ENCODE measurements around the gene IGLL5.
"Not testable (repeated sequence)": the region's sequence is repeated elsewhere in the genome, so short reads cannot be mapped to it uniquely, and the experiment has no call there.

The IGLL5 gene

DNA sequence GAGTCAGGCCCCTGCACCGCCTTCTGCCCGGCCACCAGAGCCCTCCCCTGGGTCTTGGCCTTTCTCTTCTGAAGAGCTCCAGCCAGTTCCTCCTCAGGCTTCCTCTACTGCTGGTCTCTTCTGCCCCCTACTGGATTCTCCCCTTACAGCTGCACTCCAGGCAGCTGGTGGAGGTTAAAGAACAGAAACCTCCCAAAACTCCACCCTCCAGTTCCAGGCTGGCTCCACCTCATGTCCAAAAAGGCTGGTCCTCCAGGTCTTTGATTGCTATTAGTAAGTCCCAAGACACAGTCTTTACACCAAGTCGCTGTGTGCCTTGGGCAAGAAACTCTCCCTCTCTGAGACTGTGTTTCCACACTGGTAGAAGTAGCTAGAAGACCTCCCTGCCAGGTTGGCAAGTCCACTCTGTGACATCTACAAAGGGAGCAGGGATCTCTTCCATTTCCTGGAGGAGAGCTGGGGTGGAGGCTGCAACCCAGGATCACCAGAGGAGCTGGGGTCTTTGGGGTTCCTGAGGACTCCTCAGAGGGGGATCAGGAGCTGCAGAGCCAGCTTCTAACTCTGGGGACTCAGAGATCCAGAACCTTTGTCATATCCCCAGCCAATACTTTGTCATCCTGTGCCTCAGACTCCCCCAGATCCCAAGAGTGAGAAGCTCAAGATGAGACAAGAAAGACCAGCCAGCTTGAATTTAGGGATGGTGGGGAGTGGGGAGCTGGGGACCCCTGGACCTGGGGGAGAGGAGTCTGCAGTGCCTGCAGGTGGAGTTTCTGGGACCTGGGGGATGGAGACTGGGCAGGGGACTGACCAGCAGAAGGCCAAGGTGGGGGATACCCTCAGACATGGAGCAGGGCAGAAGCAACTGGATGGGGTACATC is 3.4 kb upstream of the IGLL5 start:
- peak; percentile 71 for DNase-seq (ENCODE audit: low spot score)

DNA sequence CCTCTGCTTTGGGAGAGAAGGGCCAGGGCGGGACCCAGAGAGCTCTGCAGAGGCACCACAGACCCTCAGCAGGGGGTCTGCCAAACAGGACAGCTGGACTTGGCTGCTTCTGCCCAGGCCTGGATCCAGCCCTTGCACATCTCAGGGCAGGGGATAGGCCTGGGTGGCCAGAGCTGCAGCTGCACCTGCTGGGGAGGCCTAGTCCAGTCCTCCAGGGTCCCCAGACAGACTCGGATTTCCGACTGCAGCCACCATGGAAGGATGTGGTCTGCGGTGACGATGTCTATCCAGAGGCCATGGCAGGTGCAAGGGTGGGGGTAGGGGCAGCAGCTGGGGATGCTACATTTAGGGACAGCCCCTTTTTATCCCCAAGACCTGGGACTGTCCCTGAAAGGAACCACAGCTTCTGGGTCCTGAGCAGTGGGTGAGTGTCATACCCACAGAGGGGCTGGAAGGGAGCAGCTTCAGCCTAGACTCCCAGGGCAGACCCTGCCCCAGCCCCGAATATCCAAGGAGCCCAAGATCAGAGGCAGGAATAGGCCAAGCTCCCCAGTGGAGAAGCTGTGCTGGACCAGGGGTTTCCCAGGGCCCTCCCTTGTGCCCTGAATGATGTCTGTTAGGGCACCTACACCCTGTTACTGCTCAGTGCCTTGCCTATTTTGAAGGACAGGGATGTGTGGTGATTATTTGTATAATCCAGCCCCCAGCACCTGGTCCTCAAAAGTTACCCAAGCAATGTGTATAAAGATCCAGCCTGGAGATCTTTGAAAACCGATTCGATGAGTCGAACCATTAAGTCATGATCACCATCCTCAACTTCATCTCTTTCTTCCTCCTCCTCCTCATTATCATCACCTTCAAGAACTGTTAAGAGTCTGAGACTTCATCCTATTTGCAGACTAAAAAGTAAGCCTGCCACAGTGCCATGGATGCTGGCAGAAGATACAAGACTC is 2.5 kb upstream of the IGLL5 start:
- no peak for DNase-seq (ENCODE audit: low spot score)

DNA sequence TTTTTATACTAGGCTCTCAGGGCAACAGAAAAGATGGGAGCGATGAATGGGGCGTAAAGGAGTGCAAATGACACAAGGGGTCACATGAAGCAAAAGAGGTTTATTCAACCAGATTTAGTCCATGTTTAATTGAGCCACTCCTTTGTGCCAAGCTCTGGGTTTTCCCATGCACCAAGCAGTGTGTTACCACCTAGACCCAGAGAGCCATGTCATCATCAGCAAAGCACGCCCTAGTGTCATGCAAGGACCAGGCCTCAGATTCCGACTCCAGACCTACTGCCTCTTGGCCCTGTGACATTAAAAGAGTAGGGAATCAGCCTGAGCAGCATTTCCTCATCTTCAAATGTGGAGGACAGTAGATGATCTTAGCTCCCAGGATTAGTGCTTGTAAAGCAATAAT is 1.1 kb upstream of the IGLL5 start:
- DNase-seq (ENCODE audit: low spot score): no peak

DNA sequence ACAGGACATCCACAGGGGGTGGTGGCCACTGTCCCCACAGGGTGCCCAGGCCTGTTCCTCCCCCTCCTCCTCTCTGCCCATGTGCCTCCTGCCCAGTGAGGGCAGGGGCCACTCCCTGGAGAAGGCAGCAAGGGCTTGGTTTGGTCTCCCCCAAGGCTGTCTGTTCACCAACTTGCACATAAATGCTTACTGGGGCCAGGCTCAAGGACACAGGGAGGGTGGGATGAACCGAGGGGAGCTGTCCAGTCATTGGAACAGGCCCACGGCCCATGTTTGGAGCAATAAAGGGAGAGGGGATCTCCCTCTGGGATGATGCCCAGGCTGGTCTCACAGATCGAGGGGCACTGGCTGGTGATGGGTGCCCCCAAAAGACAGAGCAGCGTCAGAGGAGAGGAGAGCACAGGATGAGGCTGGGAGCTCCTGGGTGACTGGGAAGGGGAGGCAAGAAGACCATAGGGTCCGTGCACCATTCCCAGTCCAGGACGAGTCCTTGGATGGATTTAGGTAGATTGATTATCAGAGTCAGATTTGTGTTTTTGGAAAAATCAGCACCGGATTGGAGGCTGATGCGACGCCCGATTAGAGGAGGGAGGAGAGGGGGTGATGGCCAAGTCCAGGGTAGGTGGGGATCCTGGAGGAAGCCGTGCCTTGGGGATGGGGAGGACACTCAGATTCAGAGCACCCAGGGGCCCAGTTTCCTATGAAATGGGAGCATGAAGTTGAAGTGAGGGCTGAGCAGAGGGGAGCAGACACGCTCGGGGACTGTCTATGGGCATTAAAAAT is 1.1 kb downstream of the IGLL5 start:
- DNase-seq (ENCODE audit: low spot score): no peak

DNA sequence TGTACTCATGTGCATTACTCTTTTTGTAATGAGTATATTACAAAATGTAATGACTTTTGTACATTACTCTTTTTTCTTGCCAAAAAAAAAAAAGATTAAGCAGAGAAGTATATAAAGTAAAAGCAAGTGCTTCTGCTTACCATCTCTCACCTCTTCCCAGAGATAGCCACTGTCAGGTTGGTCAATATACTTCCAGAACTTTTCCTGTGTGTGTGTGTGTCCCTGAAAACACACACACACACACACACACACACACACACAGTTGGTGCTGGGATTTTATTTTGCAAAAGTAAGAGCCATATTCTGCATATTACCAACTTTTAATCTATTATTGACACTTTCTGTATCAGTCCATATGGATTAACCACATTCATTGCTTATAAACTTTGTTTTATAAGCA is 2.5 kb downstream of the IGLL5 start:
- DNase-seq (ENCODE audit: low spot score): no peak

DNA sequence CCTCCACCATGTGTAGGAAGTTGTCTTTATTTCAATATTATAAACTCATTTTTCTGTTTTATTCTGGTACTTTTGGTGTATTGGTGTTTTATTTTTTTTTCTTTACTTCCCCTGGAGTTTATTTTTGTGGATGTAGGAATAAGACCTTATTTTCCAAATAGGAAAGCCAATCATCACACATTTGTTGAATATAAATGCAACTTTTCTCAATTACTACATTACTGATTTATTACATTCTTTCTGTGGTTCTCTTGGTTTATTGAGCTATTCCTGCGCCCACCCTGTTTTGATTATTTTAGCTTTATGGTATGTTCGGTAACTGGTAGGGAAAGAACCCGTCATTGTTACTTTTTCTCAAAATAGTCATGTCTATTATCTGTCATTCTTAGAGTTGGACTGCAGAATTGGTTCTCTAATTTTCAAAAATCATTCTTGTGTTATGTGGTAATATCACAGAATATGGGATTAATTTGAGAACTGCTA is 3.6 kb downstream of the IGLL5 start:
- no peak for DNase-seq (ENCODE audit: low spot score)

DNA sequence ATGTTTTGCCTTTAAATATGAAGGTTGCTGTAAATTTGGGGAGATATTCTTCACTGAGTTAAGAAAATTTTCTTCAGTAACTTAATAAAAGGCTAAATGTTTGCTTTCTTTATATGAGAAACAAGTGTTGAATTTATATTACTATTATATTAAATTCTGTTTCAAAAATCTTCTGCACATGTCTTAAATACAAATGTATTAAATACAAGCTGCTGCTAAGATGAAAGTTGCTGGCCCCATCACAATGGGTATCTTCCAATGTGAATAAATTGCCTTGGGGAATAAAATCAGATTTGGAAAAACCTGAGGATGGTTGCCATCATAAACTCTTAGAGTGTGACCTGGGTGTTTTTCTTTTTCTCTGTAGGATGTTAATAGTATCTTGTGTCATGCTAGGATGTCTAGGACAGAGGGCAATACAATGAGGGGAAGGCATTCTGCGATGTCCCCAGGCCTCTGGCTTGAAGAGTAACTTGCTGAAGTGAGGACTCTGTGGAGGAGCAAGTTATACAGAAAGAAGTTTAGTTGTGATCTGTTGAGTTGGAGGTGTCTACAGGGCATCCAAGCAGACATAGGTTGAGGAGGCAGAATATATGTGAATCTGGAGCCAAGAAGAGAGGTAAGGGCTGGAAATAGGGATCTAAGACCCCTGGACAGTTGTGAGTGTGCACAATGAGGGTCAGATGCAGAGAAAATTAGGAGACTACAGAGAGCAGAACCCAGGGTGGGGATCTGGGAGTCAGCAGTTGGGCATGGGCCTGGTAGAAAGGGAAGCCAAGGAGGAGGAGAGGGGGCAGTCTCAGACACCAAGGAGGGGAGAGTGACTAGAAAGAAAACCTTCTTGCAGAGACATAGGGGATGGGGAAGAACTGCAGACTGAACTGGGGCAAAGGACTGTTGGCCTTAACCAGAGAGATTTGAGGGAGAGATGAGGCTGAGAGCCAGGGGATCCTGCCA is 4.8 kb downstream of the IGLL5 start:
- DNase-seq (ENCODE audit: low spot score): no peak

DNA sequence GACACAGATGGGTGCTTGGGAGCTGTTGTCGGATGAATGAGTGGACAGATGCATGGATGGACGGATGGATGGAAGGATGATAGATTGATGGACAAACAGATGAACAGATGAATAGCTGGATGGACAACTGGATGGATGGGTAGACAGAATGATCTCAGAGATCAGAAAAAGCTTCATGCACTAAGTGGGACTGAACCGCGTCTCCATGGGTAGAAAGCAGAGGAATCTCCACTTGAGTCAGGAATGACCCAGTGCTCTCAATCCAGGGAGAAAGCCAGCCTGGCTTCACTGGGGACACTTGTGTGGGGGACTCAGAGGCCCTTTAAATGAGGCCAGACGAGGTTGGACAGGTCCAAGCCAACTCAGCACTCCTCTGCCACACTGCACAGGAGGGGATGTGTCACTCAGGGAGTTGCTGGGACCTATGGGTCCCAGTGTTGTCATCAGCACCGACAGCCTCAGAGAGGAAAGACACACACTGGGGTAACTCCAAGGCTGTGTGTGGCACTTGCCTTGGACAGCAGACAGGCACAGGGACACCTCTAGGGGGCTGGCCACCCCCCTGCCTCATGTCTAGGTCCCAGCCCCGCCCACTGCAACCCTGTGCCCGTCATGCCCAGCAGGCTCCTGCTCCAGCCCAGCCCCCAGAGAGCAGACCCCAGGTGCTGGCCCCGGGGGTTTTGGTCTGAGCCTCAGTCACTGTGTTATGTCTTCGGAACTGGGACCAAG is 5.6 kb downstream of the IGLL5 start:
- no peak for DNase-seq (ENCODE audit: low spot score)

DNA sequence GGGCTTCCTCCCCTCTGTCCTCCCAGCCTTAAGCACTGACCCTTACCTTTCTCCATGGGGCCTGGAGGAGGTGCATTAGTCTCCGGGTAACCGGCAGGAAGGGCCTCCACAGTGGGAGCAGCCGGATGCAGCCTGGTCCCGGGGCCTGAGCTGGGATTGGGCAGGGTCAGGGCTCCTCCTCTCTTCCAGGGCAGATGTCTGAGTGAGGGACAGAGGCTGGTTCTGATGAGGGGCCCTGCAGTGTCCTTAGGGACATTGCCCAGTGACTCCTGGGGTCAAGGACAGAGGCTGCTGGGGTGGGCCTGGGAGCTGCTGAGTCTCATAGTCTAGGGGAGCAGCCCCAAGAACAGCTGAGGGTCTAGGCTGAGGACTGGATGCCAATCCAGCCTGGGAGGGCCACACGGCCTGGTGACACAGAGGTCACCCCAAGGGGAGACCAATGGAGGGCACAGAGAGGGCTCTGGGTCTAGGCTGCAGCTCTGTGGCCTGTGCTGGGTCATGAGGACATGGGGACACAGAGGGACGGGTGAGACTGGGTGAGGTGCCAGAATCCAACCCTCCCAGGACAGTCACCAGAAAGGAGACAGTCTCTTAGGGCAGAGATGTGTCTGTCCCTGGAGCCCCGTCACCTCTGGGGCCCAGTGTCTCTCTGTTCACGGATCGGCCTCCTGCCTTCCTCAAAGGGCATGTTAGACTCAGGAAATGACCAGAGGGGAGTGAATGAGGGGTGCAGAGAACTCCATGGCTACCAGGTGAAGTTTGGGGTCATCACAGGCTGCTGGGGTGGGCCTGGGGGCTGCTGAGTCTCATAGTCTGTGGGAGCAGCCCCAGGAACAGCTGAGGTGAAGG is 6.5 kb downstream of the IGLL5 start:
- no peak for DNase-seq (ENCODE audit: low spot score)

DNA sequence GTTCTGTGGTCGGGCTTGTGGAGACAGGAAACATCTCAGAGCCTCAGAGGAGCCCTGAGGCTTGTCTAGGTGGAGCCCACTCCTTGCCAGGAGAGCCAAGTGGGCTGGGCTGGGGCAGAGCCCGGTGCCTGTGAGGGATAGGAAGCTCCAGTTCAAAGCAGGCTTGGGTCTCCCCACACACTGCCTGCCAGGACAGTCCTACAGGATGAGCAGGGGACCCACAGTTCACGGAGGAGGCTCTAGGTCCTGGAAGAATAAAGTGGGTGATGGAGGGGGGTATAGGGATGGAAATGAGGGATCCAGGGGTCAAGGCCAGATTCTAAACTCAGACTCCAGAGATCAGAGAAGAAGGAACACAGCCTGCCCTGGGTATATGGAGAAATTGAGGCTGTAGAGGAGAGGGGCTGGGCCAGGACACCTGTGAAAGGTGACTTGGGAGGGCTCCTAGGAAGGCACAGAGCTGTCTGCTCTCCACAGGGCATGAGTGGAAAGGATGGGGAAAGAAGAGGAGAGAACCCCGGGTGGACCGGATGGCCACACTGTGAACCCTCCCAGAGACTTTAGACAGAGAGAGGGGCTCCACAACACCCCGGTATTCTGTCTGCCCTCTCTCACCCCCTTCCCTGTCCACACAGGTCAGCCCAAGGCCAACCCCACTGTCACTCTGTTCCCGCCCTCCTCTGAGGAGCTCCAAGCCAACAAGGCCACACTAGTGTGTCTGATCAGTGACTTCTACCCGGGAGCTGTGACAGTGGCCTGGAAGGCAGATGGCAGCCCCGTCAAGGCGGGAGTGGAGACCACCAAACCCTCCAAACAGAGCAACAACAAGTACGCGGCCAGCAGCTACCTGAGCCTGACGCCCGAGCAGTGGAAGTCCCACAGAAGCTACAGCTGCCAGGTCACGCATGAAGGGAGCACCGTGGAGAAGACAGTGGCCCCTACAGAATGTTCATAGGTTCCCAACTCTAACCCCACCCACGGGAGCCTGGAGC is 7.4 kb downstream of the IGLL5 start:
- DNase-seq (ENCODE audit: low spot score): no peak

DNA sequence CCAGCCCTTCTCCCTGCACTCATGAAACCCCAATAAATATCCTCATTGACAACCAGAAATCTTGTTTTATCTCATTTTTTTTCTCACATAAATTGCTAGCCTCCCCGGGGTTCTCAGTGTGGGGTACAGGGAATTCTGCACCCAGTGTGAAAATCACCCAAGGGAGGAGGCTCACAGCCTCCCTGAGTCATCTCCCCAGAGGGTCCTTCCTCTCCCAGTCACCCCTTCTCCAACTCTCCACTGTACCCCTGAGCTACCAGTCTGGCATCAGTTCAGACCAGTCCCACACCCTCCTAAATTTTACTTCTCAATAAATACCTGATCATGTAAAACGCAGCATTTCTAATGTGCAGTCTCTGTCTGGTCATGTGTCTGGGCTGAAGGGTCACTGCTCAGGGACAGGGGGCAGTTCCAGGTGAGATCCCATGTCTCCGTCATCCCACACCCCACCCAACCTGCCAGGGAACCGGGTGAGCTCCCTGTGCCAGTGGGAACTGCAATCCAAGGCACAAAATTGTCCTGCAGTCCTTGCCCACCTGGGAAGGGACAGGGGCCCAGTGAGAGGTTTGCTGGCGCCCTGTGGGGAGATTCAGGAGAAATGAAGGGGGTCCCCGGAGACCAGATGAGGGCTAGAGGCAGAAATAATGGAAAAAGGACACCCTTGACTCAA is 8.3 kb downstream of the IGLL5 start:
- DNase-seq (ENCODE audit: low spot score): no peak

DNA sequence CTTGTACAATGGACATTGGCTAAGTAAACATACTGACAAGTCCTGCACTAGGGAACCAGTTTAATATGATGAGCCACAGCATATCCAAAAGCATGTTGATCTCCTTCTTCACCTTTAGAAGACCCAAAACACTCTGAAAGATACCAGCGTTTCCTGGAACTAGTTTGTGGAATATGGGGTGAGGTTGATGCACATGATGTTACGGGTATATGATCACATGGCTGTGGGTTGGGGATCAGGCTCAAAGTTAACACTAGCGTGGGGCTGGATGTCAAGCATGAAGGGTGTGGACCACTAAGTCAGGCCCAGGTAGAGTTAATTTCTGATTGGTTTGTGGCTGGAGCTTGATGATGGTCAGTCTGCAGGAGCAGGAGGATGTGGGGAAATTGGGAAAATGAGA is 9.0 kb downstream of the IGLL5 start:
- DNase-seq (ENCODE audit: low spot score): no peak

DNA sequence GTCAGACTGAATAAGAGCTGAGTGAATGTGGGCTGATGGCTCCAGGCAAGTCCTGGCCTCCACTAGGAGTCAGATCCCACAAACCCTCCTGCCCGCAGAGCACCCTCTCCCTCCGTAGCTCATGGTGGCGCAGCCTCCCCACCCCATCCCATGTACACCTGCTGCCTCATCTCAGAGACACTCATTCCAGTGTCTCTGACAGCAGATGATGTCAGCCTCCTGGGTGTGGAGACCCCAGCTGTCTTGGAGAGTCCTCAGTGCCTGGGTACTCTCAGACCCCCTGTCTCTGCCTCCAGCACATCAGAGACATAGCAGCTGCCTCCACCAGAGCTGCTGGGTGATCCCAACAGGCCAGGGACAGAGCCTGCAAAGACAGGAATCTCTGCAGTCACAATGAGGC is 9.5 kb downstream of the IGLL5 start:
- no peak for DNase-seq (ENCODE audit: low spot score)

DNA sequence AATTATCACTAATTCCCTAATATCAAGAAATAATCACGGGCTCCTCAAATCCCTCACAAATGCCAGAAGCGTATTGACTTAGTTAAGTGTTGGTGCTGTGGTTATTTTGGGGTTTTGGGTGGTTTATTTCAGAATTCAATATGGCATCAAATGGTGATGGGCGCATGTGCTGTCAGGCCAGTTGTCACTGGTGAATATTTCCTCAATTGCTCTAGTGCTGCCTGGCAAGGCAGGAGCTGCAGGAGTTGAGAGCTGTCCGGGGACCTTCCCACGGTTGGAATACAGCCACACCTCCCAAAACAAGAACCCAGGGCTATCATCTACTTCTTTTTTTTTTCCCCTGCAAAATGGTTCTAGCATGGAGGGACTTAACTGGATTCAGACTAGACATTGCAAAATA is 10.3 kb downstream of the IGLL5 start:
- no peak for DNase-seq (ENCODE audit: low spot score)

DNA sequence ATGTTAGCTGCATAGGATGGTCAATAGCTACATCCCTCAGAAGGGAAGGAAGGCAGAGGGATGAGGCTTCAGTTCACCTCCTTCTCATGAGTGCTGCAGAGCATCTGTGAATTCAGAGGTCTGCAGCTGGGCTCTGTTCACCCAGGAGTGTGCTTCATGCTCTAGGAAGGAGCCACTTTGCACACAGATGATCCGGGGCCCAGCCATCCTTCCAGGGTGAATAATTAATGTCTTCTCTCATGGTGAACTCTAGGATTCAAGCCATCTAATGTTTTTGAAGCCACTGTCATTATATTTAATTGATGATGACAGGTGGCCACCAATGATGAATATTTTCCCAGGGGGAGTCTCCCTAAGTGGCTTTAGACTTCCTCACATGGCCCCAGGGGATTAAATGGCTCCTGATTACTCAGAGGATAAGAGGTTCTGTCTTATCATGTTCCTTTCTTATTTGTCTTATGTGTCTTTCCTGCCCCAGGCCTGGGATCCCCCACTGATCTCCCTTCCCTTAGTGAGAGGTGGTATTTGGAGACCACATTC is 10.9 kb downstream of the IGLL5 start:
- not testable (repeated sequence) for DNase-seq (ENCODE audit: low spot score)

DNA sequence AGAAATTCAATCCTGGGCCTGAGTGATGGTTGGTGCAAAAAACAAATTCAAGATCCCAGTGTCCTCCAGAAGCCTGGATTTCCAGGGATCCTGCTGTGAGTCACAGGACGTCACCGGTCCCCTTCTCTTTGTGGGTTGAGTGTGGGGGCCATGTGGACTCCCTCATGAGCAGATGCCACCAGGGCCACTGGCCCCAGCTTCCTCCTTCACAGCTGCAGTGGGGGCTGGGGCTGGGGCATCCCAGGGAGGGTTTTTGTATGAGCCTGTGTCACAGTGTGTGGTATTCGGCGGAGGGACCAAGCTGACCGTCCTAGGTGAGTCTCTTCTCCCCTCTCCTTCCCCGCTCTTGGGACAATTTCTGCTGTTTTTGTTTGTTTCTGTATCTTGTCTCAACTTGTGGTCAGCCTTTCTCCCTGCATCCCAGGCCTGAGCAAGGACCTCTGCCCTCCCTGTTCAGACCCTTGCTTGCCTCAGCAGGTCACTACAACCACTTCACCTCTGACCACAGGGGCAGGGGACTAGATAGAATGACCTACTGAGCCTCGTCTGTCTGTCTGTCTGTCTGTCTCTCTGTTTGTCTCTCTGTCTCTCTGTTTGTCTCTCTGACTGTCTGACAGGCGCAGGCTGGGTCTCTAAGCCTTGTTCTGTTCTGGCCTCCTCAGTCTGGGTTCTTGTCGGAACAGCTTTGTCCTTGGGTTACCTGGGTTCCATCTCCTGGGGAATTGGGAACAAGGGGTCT is 11.9 kb downstream of the IGLL5 start:
- DNase-seq (ENCODE audit: low spot score): not testable (repeated sequence)
